ENCODE measurements around the gene PPHLN1.

Gene PPHLN1

DNA sequence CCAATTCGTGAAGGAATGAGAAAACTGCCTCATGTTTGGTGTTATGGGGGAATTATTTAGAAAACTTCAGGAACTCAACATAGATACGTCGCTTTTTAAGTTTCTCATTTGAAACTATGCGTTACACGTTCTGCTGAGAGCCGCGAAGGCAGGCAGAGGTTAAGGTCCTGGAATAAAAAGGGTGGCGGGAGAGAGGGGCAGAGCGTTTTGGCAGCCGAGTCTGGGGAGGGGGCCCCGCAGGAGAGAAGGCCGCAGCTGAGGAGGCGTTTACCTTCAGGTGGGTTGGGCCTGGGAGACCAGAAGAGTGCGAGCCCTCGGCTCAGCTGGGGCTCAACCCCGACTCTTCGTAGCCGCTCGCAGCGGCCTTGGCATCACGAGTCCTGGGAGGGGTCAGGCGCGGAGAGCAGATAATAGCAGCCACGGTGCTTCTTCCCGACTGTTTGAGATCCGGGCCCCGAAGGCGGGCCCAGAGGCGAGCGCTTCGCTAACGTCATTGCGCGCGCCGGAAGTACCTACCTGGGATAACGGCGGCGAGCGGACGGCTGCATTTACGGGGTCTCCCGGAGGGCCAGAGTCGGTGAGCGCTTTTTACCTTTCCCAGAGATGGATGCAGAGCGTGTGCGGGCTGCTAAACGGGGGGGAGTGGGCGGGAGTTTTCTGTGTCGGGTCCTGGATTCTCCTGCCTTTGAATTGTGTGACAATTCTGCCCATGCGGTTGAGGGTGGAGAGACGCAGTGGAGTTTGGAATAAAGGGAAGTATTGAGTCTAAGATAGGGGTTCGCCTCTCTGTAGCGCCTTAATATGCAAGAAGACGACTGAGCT is at the start of gene PPHLN1, which contains the start of gene ZCRB1:
Gene PPHLN1, plus strand, starts transcription at position 515 of the 822 bp plus-strand sequence. CDS start 9,736 bp downstream, outside the sequence.
Gene ZCRB1, minus strand, starts transcription at position 442 of the 822 bp plus-strand sequence. CDS start 1,992 bp downstream, outside the sequence.
- DNase-seq (ENCODE audit: low read depth in 2 of 2), result peak; percentile 59 to 66

DNA sequence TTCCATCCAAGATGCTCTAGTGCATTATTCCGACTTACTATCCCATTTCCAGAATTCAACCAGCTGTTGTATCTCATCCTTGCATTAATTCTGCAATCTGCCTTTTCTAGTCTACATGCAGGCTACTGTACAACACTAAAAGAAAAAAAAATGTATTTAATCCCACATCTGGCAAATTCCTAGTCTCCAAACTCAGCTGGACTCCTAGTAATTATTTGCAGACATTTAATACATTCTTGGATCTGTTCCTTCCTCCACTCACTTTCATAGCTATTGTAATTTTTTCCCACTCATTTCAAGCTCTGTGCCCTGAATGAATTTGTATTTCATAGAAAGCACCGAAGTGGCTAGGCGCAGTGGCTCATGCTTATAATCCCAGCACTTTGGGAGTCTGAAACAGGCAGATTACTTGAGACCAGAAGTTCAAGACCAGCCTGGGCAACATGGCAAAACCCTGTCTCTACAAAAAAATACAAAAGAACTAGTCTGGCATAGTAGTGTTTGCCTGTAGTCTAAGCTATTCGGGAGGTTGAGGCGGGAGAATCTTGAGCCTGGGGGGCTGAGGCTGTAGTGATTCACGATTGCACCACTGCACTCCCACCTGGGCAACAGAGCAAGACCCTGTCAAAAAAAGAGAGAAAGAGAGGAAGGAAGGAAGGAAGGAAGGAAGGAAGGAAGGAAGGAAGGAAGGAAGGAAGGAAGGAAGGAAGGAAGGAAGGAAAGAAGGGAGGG is 48.4 kb upstream of the PPHLN1 start:
- DNase-seq (ENCODE audit: low read depth in 2 of 2), result no peak

GRCh38 chr12:42278128-42278510 is 47.8 kb upstream of the PPHLN1 start:
- DNase-seq (ENCODE audit: low read depth in 2 of 2), result no peak

- no peak for DNase-seq (ENCODE audit: low read depth in 2 of 2)
These were observed 44.7 kb upstream of the PPHLN1 start for GRCh38 chr12:42281278-42281677.

DNA sequence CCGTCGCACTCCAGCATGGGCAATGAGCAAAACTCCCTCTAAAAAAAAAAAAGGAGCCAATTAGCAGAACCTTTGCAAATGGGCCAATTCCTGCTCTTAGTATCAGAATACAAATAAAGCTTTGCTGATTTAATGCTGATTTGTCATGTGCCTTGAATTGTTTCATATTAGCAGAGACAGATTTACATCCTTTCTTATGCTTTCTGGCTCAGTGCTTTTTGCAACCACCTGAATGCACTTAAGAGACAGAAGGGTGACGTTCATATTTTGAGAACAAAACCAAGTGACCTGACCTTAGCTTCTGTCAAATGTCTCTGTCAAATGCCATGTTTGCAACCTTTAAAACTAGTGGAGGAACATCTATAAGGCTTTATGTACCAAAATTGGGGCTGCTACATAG is 44.1 kb upstream of the PPHLN1 start:
- no peak for DNase-seq (ENCODE audit: low read depth in 2 of 2)

DNA sequence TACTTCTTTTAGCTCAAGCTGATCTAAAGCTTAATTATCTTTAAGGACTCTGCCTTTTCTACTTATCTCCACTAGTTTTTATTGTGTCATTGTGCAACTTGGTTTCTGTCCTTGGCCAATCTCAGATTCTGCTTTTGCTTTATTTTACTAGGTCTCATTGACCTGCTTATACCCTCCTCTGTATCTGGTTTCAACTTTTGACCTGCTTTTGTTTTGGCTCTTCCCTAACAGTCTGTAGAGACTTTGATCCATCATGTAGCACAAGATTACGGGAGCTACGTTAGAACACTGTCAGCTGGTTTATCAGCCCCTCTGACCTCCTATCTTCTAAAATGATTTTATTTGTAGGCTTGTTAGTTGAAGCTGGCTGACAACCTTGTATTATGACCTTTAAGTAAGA is 43.7 kb upstream of the PPHLN1 start:
- DNase-seq (ENCODE audit: low read depth in 2 of 2), result no peak

DNA sequence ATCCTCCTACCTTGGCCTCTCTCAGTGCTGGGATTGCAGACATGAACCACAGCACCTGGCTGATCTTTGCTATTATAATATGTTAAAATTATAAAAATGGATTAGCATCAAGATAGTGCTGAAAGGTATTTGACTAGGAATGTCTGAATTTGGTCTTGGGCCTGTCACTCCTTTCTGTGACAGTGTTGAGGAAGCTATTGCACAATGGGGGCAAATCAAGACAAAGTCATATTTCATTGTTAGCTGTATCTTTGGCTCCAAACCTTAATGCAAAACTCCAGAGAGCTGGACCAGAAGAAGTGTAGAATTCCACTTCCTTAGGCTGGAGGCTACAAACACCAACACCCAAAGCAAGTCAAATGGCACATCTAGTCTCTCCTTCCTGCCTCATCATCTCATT is 42.2 kb upstream of the PPHLN1 start:
- no peak for DNase-seq (ENCODE audit: low read depth in 2 of 2)

DNA sequence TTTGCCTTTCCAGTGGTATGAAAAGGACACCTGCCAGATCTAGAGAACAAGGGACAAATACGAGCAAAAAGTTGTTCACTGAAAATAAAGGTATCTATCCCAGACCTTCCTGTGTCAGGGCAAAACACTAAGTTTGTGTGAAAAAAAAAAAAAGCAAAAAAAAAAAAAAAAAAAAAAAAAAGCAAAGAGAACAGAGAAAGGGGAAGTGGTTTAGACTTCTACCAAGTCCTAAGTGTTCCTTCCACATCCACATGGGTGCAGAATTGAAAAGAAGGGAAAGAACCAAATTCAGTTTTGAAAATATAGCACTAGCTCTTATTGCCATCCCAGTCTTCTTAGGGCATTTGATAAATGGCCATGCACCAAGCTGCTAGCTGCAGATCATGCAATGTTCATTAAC is 41.8 kb upstream of the PPHLN1 start:
- DNase-seq (ENCODE audit: low read depth in 2 of 2), result no peak

DNA sequence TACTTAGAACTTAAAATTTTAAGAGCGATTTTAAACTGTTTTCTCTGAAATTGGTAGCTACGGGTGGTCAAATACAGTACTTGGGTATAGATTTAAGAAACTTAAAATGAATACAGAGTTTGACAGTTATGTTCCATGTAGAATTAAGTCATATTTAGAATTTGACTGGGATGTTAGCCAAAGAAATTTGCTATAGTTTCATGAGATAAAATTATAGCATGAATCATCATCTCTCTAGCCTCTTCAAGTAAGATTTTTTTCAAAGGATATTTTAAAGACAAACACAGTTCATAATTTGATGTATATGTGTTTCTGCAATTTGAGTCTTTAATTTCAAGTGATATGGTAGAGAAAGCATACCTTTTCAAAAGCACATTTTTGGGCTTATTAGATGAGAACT is 41.1 kb upstream of the PPHLN1 start:
- DNase-seq (ENCODE audit: low read depth in 2 of 2), result no peak

- no peak for DNase-seq (ENCODE audit: low read depth in 2 of 2)
These were observed 40.5 kb upstream of the PPHLN1 start for GRCh38 chr12:42285431-42285830.

- DNase-seq (ENCODE audit: low read depth in 2 of 2), result no peak
These were observed 39.2 kb upstream of the PPHLN1 start for GRCh38 chr12:42286741-42287140.

GRCh38 chr12:42288544-42288943 is 37.4 kb upstream of the PPHLN1 start:
- no peak for DNase-seq (ENCODE audit: low read depth in 2 of 2)

- no peak for DNase-seq (ENCODE audit: low read depth in 2 of 2)
These were observed 34.3 kb upstream of the PPHLN1 start for GRCh38 chr12:42291680-42292079.

GRCh38 chr12:42296503-42297109 is 29.4 kb upstream of the PPHLN1 start:
- DNase-seq (ENCODE audit: low read depth in 2 of 2), result no peak

DNA sequence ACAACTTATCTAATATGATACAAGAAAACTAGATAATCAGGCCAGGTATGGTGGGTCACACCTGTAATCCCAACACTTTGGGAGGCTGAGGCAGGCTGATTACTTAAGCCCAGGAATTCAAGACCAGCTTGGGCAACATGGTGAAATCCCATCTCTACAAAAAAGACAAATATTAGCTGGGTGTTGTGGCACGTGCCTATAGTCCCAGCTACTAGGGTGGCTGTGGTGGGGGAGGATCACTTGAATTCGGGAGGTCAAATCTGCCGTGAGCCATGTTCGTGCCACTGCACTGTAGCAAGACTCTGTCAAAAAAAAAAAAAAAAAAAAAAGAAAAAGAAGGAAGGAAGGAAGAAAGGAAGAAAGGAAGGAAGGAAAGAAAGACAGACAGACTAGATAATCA is 27.1 kb upstream of the PPHLN1 start:
- DNase-seq (ENCODE audit: low read depth in 2 of 2), result no peak

DNA sequence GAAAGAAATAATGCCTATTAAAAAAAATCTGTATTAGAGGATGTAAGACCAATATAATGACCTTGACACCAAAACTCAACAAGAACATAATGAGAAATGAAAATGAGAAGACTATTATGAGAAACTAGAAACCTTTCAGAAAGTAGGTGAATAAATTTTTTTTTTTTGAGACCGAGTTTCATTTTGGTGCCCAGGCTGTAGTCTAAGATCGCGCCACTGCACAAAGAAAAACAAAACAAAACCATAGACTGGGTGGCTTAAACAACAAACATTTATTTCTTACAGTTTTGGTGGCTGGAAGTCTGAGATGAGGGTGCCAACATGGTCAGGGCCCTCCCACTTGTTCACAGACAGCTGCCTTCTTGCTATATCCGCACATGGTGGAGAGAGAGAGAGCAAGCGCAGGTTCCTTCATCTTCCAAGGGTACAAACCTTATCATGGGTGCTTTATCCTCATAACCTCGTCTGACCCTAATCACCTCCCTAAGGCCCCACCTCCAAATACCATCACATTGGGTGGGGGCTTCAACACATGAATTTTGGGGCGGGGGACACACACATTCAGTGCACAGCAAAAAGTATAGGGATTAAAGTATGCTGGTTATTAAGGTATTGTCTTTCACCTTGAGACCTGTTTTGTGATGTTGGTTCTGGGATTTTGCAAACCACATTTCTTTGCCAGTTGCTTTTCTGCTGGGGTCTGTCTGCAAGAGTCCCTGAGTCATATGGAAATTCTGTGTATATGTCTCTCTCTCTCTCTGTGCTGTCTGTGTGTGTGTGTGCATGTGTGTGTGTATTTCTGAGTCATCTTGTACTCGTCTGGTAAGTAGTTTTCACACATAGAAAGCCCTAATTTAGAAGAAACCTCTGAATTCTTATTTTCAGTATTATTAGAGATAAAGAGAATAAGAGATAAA is 26.3 kb upstream of the PPHLN1 start:
- DNase-seq (ENCODE audit: low read depth in 2 of 2), result peak in 1 of 2 donors; percentile 13

DNA sequence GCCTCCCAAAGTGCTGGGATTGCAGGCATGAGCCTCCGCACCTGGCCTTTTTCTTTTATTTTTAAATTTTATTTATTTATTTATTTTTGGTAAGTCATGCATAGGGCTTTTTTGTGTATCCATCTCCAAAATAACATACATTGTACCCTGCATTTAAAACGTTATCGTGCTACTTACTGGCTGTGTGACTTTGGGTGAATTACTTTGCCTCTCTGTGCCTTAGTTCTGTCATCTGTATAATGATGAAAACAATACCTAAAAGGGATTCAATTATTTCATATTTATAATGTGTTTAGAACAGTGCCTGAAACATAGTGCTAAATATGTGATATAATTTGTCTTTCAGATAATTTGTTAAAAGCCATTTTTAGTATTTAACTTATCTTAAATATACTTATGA is 19.7 kb upstream of the PPHLN1 start:
- no peak for DNase-seq (ENCODE audit: low read depth in 2 of 2)

- DNase-seq (ENCODE audit: low read depth in 2 of 2), result no peak
These were observed 17.6 kb upstream of the PPHLN1 start for GRCh38 chr12:42308390-42308789.

DNA sequence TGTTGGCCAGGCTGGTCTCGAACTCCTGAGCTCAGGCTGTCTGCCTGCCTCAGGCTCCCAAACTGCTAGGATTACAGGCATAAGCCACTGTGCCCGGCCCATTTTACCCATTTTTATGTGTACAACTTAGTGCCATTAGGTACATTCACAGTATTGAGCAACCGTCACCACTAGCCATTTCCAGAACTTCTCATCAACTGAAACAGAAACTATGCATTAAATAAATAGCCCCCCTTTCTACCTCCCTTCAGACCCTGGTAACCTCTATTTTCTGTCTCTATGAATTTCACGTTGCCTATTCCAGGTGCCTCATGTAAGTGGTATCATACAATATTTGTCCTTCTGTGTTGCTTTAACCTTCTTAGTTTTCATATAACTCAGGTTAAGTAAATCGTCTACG is 16.0 kb upstream of the PPHLN1 start:
- no peak for DNase-seq (ENCODE audit: low read depth in 2 of 2)

GRCh38 chr12:42315108-42315507 is 10.9 kb upstream of the PPHLN1 start:
- DNase-seq (ENCODE audit: low read depth in 2 of 2), result no peak

GRCh38 chr12:42320796-42321195 is 5.2 kb upstream of the PPHLN1 start:
- no peak for DNase-seq (ENCODE audit: low read depth in 2 of 2)

GRCh38 chr12:42322567-42322966 is 3.4 kb upstream of the PPHLN1 start:
- no peak for DNase-seq (ENCODE audit: low read depth in 2 of 2)

Measured in stimulated activated CD8-positive, alpha-beta memory T cell treated with anti-CD3 and anti-CD28 coated beads, Interleukin-2, amount 100 ng/mL, for 1 hour (primary cell).